ENCODE data around the gene ACER1.

GRCh38 chr19:6381030-6381750 is 47.8 kb upstream of the ACER1 start:
- TF ChIP-seq CTCF (conservative IDR thresholded peaks at IDR 0.05; ENCODE audit: low read length) (no peak), EZH2phosphoT487 (IDR thresholded peaks at IDR 0.05; ENCODE audit: borderline replicate concordance) (no peak)
